Hepatocyte (in vitro differentiated cells): Measurements from ENCODE around the gene WDFY4. TPM values are rescaled to one million over a fixed set of nuclear protein-coding genes. Genes with fewer than 3 reads are reported as not detected.

ENCODE experiments used
- DNase-seq: peaks from one replicate; pipeline ENCODE4 v3.0.0-alpha.2; 2016; ENCODE audit warnings: low spot score
- H2AFZ ChIP-seq: fragments of 200-600 bp; sonication (generic); 2 replicates; pipeline ENCODE4 v1.6.0; 2016; ENCODE audit warnings: antibody characterized with exemption, mild to moderate bottlenecking
- H3K27ac ChIP-seq: fragments of 200-600 bp; sonication (generic); 2 replicates; pipeline ENCODE4 v1.5.1; 2016; ENCODE audit warnings: mild to moderate bottlenecking
- H3K27me3 ChIP-seq: fragments of 200-600 bp; sonication (generic); 2 replicates; pipeline ENCODE4 v1.6.1; 2016
- H3K36me3 ChIP-seq: fragments of 200-600 bp; sonication (generic); replicated peaks from 2 replicates; pipeline ENCODE4 v1.5.1; 2016; ENCODE audit warnings: low read depth; ENCODE audit not compliant: insufficient read depth
- H3K4me1 ChIP-seq: fragments of 200-600 bp; sonication (generic); 2 replicates; pipeline ENCODE4 v1.5.1; 2016; ENCODE audit warnings: mild to moderate bottlenecking, moderate library complexity; ENCODE audit not compliant: insufficient read depth
- H3K4me2 ChIP-seq: fragments of 200-600 bp; sonication (generic); 2 replicates; pipeline ENCODE4 v1.6.0; 2016
- H3K4me3 ChIP-seq: fragments of 200-600 bp; sonication (generic); 2 replicates; pipeline ENCODE4 v1.5.1; 2016; ENCODE audit warnings: mild to moderate bottlenecking
- H3K79me2 ChIP-seq: fragments of 200-600 bp; sonication (generic); 2 replicates; pipeline ENCODE4 v1.6.0; 2017; ENCODE audit warnings: mild to moderate bottlenecking
- H3K9me2 ChIP-seq: fragments of 200-600 bp; sonication (generic); replicated peaks from 2 replicates; pipeline ENCODE4 v1.6.0; 2017; ENCODE audit warnings: mild to moderate bottlenecking; ENCODE audit not compliant: insufficient read depth
- H3K9me3 ChIP-seq: fragments of 200-600 bp; sonication (generic); 2 replicates; pipeline ENCODE4 v1.5.1; 2016; ENCODE audit warnings: low read depth, mild to moderate bottlenecking
- H4K20me1 ChIP-seq: fragments of 200-600 bp; sonication (generic); 2 replicates; pipeline ENCODE4 v1.6.0; 2016; ENCODE audit warnings: mild to moderate bottlenecking; ENCODE audit not compliant: insufficient read depth, poor library complexity, severe bottlenecking
- CTCF ChIP-seq: fragments of 200-600 bp; sonication (generic); IDR thresholded peaks from 2 replicates; pipeline ENCODE4 v1.5.1; 2016; ENCODE audit warnings: antibody characterized with exemption, mild to moderate bottlenecking; ENCODE audit not compliant: poor library complexity
- EZH2 ChIP-seq: fragments of 200-600 bp; sonication (generic); IDR thresholded peaks from 2 replicates; pipeline ENCODE4 v1.6.1; 2016; ENCODE audit warnings: antibody characterized with exemption, mild to moderate bottlenecking, borderline replicate concordance
- EZH2phosphoT487 ChIP-seq: fragments of 200-600 bp; sonication (generic); IDR thresholded peaks from one replicate; pipeline ENCODE4 v1.6.1; 2018; ENCODE audit warnings: antibody characterized with exemption, mild to moderate bottlenecking, low read depth, moderate library complexity; ENCODE audit not compliant: unreplicated experiment, severe bottlenecking
- WGBS: methylation state at CpG from one replicate; pipeline ENCODE4 v1.1.6; 2016; ENCODE audit warnings: low lambda C conversion rate; ENCODE audit errors: missing lambda C conversion rate; 5-methylcytosine and 5-hydroxymethylcytosine counted together
- polyA plus RNA-seq: library from polyadenylated mRNA; unstranded; fragments of >200 nt; fragmentation: Nextera tagmentation; extraction: Ambion mirVana; gene quantifications from 2 replicates; pipeline ENCODE4 v1.2.1, GENCODE V29; 2016
- total RNA-seq: library from RNA; depleted of rRNA; stranded (reverse); fragments of >200 nt; gene quantifications from 2 replicates; pipeline ENCODE4 v1.2.3, GENCODE V29; 2014

WDFY4 gene
- total and polyA plus RNA-seq, 2 experiments from 2014 or later, result 0.43 to 0.91 TPM

- no peak for DNase-seq
- Histone ChIP-seq H3K9me3 (no peaks in the 10 kb centered on the region), H2AFZ (no peak overlapping the region), H4K20me1 (no peaks in the 10 kb centered on the region), H3K9me2 (no peaks in the 10 kb centered on the region), H3K4me3 (no peak overlapping the region), H3K27ac (no peak overlapping the region), H3K4me1 (no peaks in the 10 kb centered on the region), H3K36me3 (no peaks in the 10 kb centered on the region), H3K4me2 (no peak overlapping the region), H3K27me3 (peaks cover 10% of the 10 kb centered on the region), H3K79me2 (no peaks in the 10 kb centered on the region)
- no peak for TF ChIP-seq CTCF
- TF ChIP-seq EZH2, result no peak
- no peak for TF ChIP-seq EZH2phosphoT487
- 90% methylated on average over 4 of the region's 5 CpGs for WGBS
These were observed 19.0 kb downstream of the WDFY4 start for GRCh38 chr10:48703531-48704122.

- H3K4me3 ChIP-seq, result no peak overlapping the region
- H3K27me3 ChIP-seq, result peaks cover 10% of the 10 kb centered on the region
- no peak for DNase-seq
- WGBS, result 74% methylated on average over 5 of the region's 5 CpGs
- no peak for TF ChIP-seq CTCF
- TF ChIP-seq EZH2, result no peak
- no peak for TF ChIP-seq EZH2phosphoT487
- no peaks in the 10 kb centered on the region for H3K9me2 ChIP-seq
- no peaks in the 10 kb centered on the region for H4K20me1 ChIP-seq
- H3K4me2 ChIP-seq, result no peak overlapping the region
- no peaks in the 10 kb centered on the region for H3K79me2 ChIP-seq
- H2AFZ ChIP-seq, result no peak overlapping the region
- no peaks in the 10 kb centered on the region for H3K4me1 ChIP-seq
- no peaks in the 10 kb centered on the region for H3K9me3 ChIP-seq
- no peak overlapping the region for H3K27ac ChIP-seq
- no peaks in the 10 kb centered on the region for H3K36me3 ChIP-seq
These were observed 19.5 kb downstream of the WDFY4 start for GRCh38 chr10:48704156-48704555.

- H3K36me3 ChIP-seq, result no peaks in the 10 kb centered on the region
- no peak for DNase-seq
- no peak overlapping the region for H2AFZ ChIP-seq
- H4K20me1 ChIP-seq, result no peaks in the 10 kb centered on the region
- no peaks in the 10 kb centered on the region for H3K4me1 ChIP-seq
- no peak overlapping the region for H3K27ac ChIP-seq
- H3K4me3 ChIP-seq, result no peak overlapping the region
- TF ChIP-seq EZH2phosphoT487 (no peak), CTCF (no peak), EZH2 (no peak)
- no peak overlapping the region for H3K4me2 ChIP-seq
- 83% methylated on average over 9 of the region's 9 CpGs for WGBS
- no peaks in the 10 kb centered on the region for H3K79me2 ChIP-seq
- no peaks in the 10 kb centered on the region for H3K9me3 ChIP-seq
- H3K27me3 ChIP-seq, result peaks cover 10% of the 10 kb centered on the region
- no peaks in the 10 kb centered on the region for H3K9me2 ChIP-seq
These were observed 20.8 kb downstream of the WDFY4 start for GRCh38 chr10:48705401-48705938.

GRCh38 chr10:48707472-48707871, 22.8 kb downstream of the WDFY4 start:
- Histone ChIP-seq H3K79me2 (no peaks in the 10 kb centered on the region), H3K4me1 (no peaks in the 10 kb centered on the region), H3K27ac (no peak overlapping the region), H3K9me3 (no peaks in the 10 kb centered on the region), H3K27me3 (peaks cover 10% of the 10 kb centered on the region), H4K20me1 (no peaks in the 10 kb centered on the region), H2AFZ (no peak overlapping the region), H3K9me2 (no peaks in the 10 kb centered on the region), H3K4me3 (no peak overlapping the region), H3K36me3 (no peaks in the 10 kb centered on the region), H3K4me2 (no peak overlapping the region)
- 75% methylated on average over 2 of the region's 2 CpGs for WGBS
- TF ChIP-seq CTCF (no peak), EZH2phosphoT487 (no peak)
- DNase-seq, result no peak
